Activated CD4-positive, alpha-beta T cell treated with anti-CD3 and anti-CD28 coated beads for 36 hours (primary cell): ENCODE data around the gene LRRC63. TPM values are rescaled to one million over a fixed set of nuclear protein-coding genes. Genes with fewer than 3 reads are reported as not detected.

Experiments used
- ATAC-seq: fragments of 200-7000 bp; cut with Tn5 transposase; one replicate; pipeline ENCODE4 v1.10.0; 2021; ENCODE audit warnings: mild to moderate bottlenecking, moderate library complexity
- CTCF ChIA-PET: fragments of 350-600 bp; sonication (Branson Sonifier 250); formaldehyde crosslinking; loops from one replicate; lab custom pipeline; 2021; ENCODE audit warnings: antibody characterized with exemption; lab: Charles Lee
- POLR2A ChIA-PET: fragments of 350-600 bp; sonication (Branson Sonifier 250); formaldehyde crosslinking; loops from one replicate; lab custom pipeline; 2021; ENCODE audit warnings: antibody characterized with exemption, inconsistent platforms; lab: Charles Lee
- DNase-seq: peaks from one replicate; pipeline ENCODE4 v3.0.0-alpha.2; 2020
- H3K27ac Mint-ChIP-seq: one replicate; pipeline ENCODE4 v1.8.0; 2021; ENCODE audit warnings: mixed read lengths
- H3K27me3 Mint-ChIP-seq: one replicate; pipeline ENCODE4 v1.8.0; 2021; ENCODE audit warnings: mixed read lengths
- H3K36me3 Mint-ChIP-seq: one replicate; pipeline ENCODE4 v1.8.0; 2021; ENCODE audit warnings: low read depth, mixed read lengths
- H3K4me1 Mint-ChIP-seq: one replicate; pipeline ENCODE4 v1.8.0; 2021; ENCODE audit warnings: mixed read lengths
- H3K4me3 Mint-ChIP-seq: one replicate; pipeline ENCODE4 v1.8.0; 2021; ENCODE audit warnings: mild to moderate bottlenecking, moderate library complexity, mixed read lengths
- H3K9me3 Mint-ChIP-seq: one replicate; pipeline ENCODE4 v1.8.0; 2021; ENCODE audit warnings: low read depth, mixed read lengths
- intact Hi-C, 2 experiments: fragments of 100-400 bp; cut with DNase I in 1 of 2; cut with micrococcal nuclease in 1 of 2; formaldehyde crosslinking; loops; one replicate each; pipeline versions ENCODE4 v1.14.2 to v1.15.1; 2022 to 2024; cut with DNase I, micrococcal nuclease
- total RNA-seq, 2 experiments: library from RNA; stranded (reverse); gene quantifications; one replicate each; pipeline ENCODE4 v1.2.3, GENCODE V29; 2021

Gene LRRC63
- total RNA-seq, 2 experiments from 2014 or later: 0.50 to 0.67 TPM

DNA sequence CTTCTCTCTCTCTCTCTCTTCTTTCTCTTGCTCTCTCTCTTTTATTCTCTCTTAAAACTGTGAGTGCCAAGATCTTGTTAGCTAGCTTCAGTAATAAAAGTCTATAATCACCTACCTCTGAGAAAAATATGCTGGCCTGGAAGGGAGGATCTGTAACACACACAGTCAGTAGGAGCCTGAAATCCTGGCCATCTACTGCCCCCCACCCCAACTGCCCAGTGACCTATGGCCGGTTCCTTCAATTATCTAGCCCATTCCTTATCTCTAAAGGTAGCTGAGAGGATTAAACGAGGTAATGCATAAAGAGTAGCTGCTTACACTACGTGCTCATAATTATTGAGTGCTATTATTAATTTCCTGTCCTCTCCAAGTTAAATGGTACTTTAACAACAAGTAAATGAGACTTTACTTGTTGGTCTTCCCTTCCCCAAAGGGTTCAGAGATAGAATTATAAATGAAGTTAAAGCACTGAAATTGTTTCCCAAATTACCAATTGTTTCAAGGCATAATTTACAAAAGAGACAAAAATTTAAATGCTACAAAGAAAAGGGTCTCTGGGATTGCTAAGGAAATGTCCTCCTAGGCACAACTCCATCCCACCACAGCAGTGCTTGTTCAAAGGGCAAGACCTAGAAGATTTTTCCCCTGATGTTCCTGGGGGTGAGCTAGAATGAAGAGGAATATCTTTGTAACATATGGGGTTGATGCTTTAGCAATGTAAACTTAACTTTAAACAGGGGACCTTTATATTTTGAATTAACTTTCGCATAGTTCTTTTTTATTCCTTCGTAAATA, 31.6 kb upstream of the LRRC63 start:
- Mint-ChIP-seq H3K4me1 (peaks cover 62% of the 10 kb centered on the region), H3K27ac (peak overlapping the region; percentile 98), H3K9me3 (no peaks in the 10 kb centered on the region), H3K4me3 (peak overlapping the region; percentile 97), H3K27me3 (no peaks in the 10 kb centered on the region), H3K36me3 (peaks cover 55% of the 10 kb centered on the region)
- ATAC-seq (no peak), DNase-seq (no peak)
- intact Hi-C loops: loop anchor here (1.0 to 10.0 kb wide), 12 partner anchors 12 to 1857 kb away; partner anchors contain the start of genes ESD (in 1 of the 2), LRCH1 (in 1 of the 2), NUDT15 (in 1 of the 2) and RUBCNL (in 1 of the 2)
- CTCF ChIA-PET: interaction anchor here (1.4 to 8.3 kb wide), 4 partner anchors 12 to 31 kb away, joined by 3 to 69 read pairs (median 10); no protein-coding TSS in a partner anchor
- POLR2A ChIA-PET: interaction anchor here (3.1 kb wide), 1 partner anchor 12 kb away, joined by 25 read pairs; no protein-coding TSS in a partner anchor

DNA sequence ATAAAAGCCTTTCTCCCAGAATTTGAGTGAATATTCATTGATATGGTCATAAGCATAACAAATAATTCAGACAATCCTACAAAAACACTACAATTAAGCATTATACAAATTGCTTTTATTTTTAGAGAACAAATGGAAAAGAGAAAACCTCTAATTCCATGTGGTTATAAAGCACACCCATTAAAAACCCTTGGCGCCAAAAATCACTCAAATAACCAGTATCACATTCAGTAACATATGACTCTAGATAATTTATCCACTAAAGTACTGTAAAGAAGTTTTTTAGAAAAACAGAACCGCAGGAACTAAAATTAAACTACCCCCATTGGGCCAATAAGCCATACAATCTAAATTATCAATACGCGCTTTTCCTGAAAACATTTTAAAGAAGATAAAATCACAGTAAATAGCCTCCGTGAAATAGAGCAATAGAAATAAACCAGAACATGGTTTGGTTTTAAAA, 30.3 kb upstream of the LRRC63 start:
- peaks cover 54% of the 10 kb centered on the region for H3K4me1 Mint-ChIP-seq
- peaks cover 45% of the 10 kb centered on the region for H3K36me3 Mint-ChIP-seq
- H3K27ac Mint-ChIP-seq: peak overlapping the region; percentile 98
- H3K9me3 Mint-ChIP-seq: no peaks in the 10 kb centered on the region
- ATAC-seq (no peak), DNase-seq (no peak)
- peak overlapping the region; percentile 97 for H3K4me3 Mint-ChIP-seq
- ChIA-PET CTCF (interaction anchor here (0.6 to 8.3 kb wide), 9 partner anchors 8 to 46 kb away, joined by 3 to 69 read pairs (median 3); no protein-coding TSS in a partner anchor), POLR2A (interaction anchor here (0.7 to 1.9 kb wide), 6 partner anchors 9 to 32 kb away, joined by 3 to 7 read pairs (median 3); no protein-coding TSS in a partner anchor)
- intact Hi-C loops: loop anchor here (1.0 to 10.0 kb wide), 10 partner anchors 34 to 1856 kb away; partner anchors contain the start of genes ESD (in 1 of the 2), NUDT15 (in 1 of the 2), RUBCNL (in 1 of the 2) and TPT1 (in 1 of the 2)
- H3K27me3 Mint-ChIP-seq: no peaks in the 10 kb centered on the region

DNA sequence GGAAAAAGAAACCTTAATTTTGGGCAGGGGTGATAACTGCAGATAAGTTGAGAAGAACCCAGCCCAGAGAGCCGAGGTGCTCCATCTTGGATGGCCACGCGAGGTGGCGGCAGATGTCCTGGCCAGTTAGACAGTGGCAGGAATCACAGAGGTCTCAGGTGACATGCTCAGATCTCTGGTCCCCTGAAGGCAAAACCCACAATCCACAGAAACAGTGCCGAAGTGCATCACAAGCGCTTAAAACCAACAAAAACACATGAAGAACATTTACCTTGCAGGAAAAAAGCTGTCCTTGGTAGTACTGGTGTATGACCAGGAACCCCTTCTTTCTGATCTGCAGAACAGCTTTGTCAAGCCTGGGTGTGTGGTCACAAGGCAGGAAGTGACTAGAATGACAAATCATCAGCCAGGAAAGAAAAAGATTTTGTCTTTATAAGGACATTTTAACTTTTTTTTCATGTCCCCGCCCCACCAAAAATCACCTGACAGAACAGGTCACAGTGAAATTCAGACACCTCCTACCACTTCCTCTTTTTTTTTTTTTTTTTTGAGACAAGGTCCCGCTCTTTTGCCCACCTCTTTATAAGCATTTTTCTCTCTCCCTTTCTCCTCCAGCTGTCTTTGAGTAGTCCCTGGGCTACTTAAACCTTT, 29.8 kb upstream of the LRRC63 start, which contains the start of gene LCP1:
TSS of gene LCP1 (minus strand) at position 338 of the 651 bp plus-strand sequence. CDS start 22,515 bp downstream, outside the sequence.
- intact Hi-C loops: loop anchor here (1.0 to 10.0 kb wide), 13 partner anchors 10 to 1855 kb away; partner anchors contain the start of genes ESD (in 1 of the 2), LRRC63 (in 1 of the 2), NUDT15 (in 1 of the 2) and RUBCNL (in 1 of the 2)

DNA sequence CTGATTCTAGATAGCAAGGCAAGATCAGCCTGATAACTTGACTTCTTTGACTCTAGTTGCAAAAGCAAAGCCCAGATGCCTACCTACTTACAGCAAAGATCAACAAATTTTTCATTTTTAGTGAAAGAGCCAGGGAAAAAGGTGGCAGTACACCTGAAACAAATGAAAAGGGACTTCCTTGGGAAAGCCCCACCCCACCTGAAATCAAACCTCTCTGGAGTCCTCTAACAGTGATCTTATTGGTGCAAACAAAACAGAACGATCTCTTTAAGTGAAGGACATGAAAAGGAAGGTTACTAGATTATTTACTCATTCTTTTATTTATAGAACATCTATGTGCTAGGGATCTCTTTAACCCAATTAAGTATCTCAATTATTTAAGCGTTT, 29.2 kb upstream of the LRRC63 start:
- intact Hi-C loops: loop anchor here (1.0 to 10.0 kb wide), 12 partner anchors 10 to 1855 kb away; partner anchors contain the start of genes ESD (in 1 of the 2), LRRC63 (in 1 of the 2), NUDT15 (in 1 of the 2) and RUBCNL (in 1 of the 2)
- ChIA-PET CTCF (interaction anchor here (0.7 to 2.5 kb wide), 9 partner anchors 9 to 139 kb away, joined by 3 to 22 read pairs (median 4); no protein-coding TSS in a partner anchor), POLR2A (interaction anchor here (0.6 to 1.9 kb wide), 5 partner anchors 10 to 113 kb away, joined by 3 to 7 read pairs (median 3); no protein-coding TSS in a partner anchor)
- ATAC-seq: no peak
- H3K9me3 Mint-ChIP-seq: no peaks in the 10 kb centered on the region
- no peaks in the 10 kb centered on the region for H3K27me3 Mint-ChIP-seq
- DNase-seq: no peak
- H3K36me3 Mint-ChIP-seq: peaks cover 34% of the 10 kb centered on the region
- H3K4me3 Mint-ChIP-seq: peak overlapping the region; percentile 97
- H3K4me1 Mint-ChIP-seq: peaks cover 46% of the 10 kb centered on the region
- H3K27ac Mint-ChIP-seq: peak overlapping the region; percentile 98

More for the DNA sequence above, 29.8 kb upstream of the LRRC63 start, which contains the start of gene LCP1:
- DNase-seq (peak; percentile 86), ATAC-seq (peak; percentile 80)
- Mint-ChIP-seq H3K9me3 (no peaks in the 10 kb centered on the region), H3K4me1 (peaks cover 48% of the 10 kb centered on the region), H3K27me3 (no peaks in the 10 kb centered on the region), H3K27ac (peak within 1 kb of the TSS; percentile 98), H3K36me3 (peaks cover 39% of the 10 kb centered on the region), H3K4me3 (peak within 1 kb of the TSS; percentile 97)
- POLR2A ChIA-PET: interaction anchor here (0.6 to 1.9 kb wide), 7 partner anchors 9 to 114 kb away, joined by 3 to 7 read pairs (median 3); no protein-coding TSS in a partner anchor
- CTCF ChIA-PET: interaction anchor here (0.6 to 2.5 kb wide), 12 partner anchors 9 to 139 kb away, joined by 3 to 22 read pairs (median 4); no protein-coding TSS in a partner anchor

DNA sequence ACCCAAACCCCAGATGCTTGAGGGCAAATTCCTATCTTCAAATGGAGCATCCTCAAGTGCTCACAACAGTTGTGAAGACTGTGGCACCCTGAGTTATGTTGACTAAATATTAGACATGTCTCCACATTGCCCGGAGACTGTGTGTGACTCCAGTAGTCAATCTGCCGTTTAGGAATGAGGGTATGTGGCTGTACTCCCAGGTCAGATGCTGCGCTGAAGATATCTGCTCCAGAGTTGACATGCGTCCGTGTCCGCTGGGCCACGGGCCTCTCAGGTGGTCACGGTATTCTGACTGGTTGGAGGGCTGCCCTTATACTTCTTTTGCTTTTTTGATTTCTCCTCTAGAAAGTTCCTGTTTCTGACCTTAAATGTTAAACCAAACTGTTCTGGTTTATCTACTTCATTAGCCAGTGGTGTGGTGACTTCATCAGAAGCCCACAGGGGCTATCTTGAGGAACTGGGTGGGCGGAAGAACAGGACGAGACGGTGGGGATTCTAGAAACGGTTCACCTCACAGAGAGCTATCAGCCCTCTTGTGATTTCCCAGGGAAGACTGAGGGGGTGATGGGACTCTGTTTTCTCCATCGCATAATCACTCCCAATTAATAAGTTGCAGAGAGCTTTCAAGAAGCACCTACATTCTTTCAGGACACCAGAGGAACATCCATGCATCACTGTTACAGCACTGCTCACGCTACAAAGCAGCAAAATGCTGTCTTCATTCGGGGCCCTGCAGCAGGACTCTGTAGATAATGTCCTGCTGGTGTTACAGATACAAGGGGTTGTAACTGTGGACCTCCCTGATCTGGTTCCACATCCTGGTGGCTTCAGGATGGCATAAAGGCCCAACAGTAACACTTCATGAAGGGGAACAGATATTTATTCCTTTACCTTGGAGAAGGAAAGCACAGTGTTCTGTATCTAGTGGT, 28.4 kb upstream of the LRRC63 start:
- intact Hi-C loops: loop anchor here (2.0 to 10.0 kb wide), 10 partner anchors 36 to 1854 kb away; partner anchors contain the start of genes ESD (in 1 of the 2), NUDT15 (in 1 of the 2), RUBCNL (in 1 of the 2) and TPT1 (in 1 of the 2)
- Mint-ChIP-seq H3K27ac (peak overlapping the region; percentile 98), H3K4me3 (peak overlapping the region; percentile 97), H3K4me1 (peaks cover 39% of the 10 kb centered on the region), H3K27me3 (no peaks in the 10 kb centered on the region), H3K9me3 (no peaks in the 10 kb centered on the region), H3K36me3 (peaks cover 26% of the 10 kb centered on the region)
- ATAC-seq (no peak), DNase-seq (no peak)
- CTCF ChIA-PET: interaction anchor here (0.9 to 2.5 kb wide), 7 partner anchors 12 to 704 kb away, joined by 3 to 22 read pairs (median 4); no protein-coding TSS in a partner anchor
- POLR2A ChIA-PET: interaction anchor here (0.8 to 1.9 kb wide), 3 partner anchors 13 to 33 kb away, joined by 3 to 7 read pairs (median 7); no protein-coding TSS in a partner anchor

DNA sequence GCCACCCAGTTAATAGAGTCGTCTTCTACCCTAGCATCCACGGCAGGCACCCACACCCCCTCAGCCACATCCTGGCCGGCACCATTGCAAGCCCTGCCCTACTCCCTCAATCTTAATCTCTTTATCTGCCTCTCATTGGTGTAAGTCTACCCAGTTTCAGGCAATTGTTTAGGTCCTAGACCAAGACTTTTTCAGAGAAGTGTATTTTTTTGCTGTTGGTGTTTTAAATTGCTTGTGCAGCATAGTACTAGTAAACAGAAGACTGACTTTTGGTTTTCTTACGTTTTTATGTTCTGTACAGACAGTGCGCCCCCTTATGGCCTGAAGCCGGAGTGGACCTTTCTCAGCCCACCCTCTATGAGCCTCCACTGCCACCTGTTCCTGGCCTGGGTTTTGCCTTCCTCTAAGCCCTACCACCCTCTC, 27.4 kb upstream of the LRRC63 start:
- H3K4me1 Mint-ChIP-seq: peaks cover 35% of the 10 kb centered on the region
- no peaks in the 10 kb centered on the region for H3K9me3 Mint-ChIP-seq
- H3K4me3 Mint-ChIP-seq: peak overlapping the region; percentile 97
- POLR2A ChIA-PET: no interaction called here
- peak; percentile 89 for DNase-seq
- no peaks in the 10 kb centered on the region for H3K27me3 Mint-ChIP-seq
- H3K36me3 Mint-ChIP-seq: peaks cover 18% of the 10 kb centered on the region
- intact Hi-C loops: loop anchor here (1.0 to 10.0 kb wide), 14 partner anchors 24 to 1853 kb away; partner anchors contain the start of genes ZC3H13 (in 2 of the 2), ESD (in 1 of the 2), LRRC63 (in 1 of the 2) and NUDT15 (in 1 of the 2)
- CTCF ChIA-PET: interaction anchor here (0.5 to 1.8 kb wide), 3 partner anchors 16 to 76 kb away, joined by 3 to 12 read pairs (median 5); no protein-coding TSS in a partner anchor
- H3K27ac Mint-ChIP-seq: peak overlapping the region; percentile 98
- ATAC-seq: peak; percentile 61

DNA sequence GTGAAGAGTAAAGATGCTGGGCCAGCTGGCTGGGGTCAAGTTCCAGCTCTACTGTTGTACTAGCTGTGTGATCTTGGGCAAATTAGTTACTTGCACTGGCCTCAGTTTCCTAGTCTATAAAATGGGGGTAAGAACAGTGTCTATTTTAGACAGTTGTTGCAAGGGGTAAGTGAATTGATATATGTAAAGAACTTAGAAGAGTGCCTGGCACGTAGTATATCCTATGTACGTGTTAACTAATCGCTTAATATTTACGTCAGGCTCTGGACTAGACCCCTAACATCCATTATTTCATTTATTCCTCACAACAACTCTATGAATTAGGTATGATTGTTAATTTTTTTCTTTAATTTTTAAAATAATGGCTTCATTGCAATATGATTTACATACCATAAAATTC, 26.1 kb upstream of the LRRC63 start:
- no peak for ATAC-seq
- intact Hi-C loops: loop anchor here (2.0 to 10.0 kb wide), 3 partner anchors 135 to 841 kb away; partner anchors contain the start of genes ESD (in 1 of the 2) and TPT1 (in 1 of the 2)
- no peak for DNase-seq
- POLR2A ChIA-PET: no interaction called here
- Mint-ChIP-seq H3K9me3 (no peaks in the 10 kb centered on the region), H3K4me3 (no peak overlapping the region), H3K4me1 (peaks cover 32% of the 10 kb centered on the region), H3K36me3 (peaks cover 7% of the 10 kb centered on the region), H3K27ac (no peak overlapping the region), H3K27me3 (no peaks in the 10 kb centered on the region)
- CTCF ChIA-PET: interaction anchor here (0.6 to 3.0 kb wide), 7 partner anchors 10 to 734 kb away, joined by 3 to 12 read pairs (median 5); no protein-coding TSS in a partner anchor

DNA sequence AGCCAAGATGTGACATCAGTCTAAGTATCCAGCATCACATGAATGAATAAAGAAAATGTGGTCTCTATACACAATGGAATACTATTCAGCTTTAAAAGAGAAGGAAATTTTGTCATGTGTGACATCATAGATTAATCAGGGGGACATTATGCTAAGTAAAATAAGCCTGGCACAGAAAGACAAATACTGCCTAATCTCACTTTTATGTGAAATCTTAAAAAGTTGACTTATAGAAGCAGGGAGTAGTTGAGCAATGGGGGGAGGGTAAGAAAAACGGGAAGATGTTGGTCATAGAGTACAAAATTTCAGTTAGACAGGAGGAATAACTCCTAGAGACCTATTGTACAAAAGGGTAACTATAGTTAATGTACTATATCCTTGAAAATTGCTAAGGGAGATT, 19.3 kb upstream of the LRRC63 start:
- Mint-ChIP-seq H3K4me3 (no peak overlapping the region), H3K27ac (no peak overlapping the region), H3K4me1 (no peaks in the 10 kb centered on the region), H3K9me3 (no peaks in the 10 kb centered on the region), H3K36me3 (no peaks in the 10 kb centered on the region), H3K27me3 (no peaks in the 10 kb centered on the region)
- POLR2A ChIA-PET: no interaction called here
- DNase-seq (no peak), ATAC-seq (no peak)
- CTCF ChIA-PET: interaction anchor here (0.6 to 2.2 kb wide), 3 partner anchors 10 to 32 kb away, joined by 4 to 9 read pairs (median 4); partner anchors contain the start of gene LCP1
- intact Hi-C loops: no loop called here

DNA sequence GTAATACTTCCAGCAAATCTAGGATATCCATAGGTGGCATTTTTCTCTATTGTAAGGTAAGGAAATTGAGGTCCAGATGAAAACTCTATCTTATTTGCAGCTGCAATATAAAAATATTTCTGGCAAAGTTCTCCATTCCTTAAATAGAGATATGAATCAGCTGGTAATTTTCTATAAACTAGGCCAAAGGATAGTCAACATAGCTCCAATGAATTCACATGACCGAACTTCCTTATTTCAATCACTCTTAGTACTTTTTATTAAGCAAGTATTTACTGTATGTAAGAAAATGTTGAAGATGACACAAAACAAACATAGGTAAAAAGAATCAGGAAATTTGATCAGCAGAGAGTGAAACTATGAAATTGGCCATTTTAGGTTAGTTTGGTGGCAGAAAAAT, 16.7 kb upstream of the LRRC63 start:
- ATAC-seq: no peak
- POLR2A ChIA-PET: no interaction called here

More for the DNA sequence above, 16.7 kb upstream of the LRRC63 start:
- DNase-seq: no peak
- CTCF ChIA-PET: interaction anchor here (0.9 to 3.0 kb wide), 4 partner anchors 8 to 116 kb away, joined by 3 to 10 read pairs (median 3); no protein-coding TSS in a partner anchor
- H3K9me3 Mint-ChIP-seq: no peaks in the 10 kb centered on the region
- H3K36me3 Mint-ChIP-seq: no peaks in the 10 kb centered on the region
- intact Hi-C loops: no loop called here
- H3K27me3 Mint-ChIP-seq: no peaks in the 10 kb centered on the region
- no peak overlapping the region for H3K27ac Mint-ChIP-seq
- peaks cover 5% of the 10 kb centered on the region for H3K4me1 Mint-ChIP-seq
- no peak overlapping the region for H3K4me3 Mint-ChIP-seq
